OCI-LY1 (cell line): ENCODE measurements around the gene TPST1.

Experiments used
- CTCF ChIP-seq: fragments of 200-600 bp; sonication (generic), shearing (Covaris generic); IDR thresholded peaks from 2 replicates; pipeline ENCODE4 v1.5.1; 2017; ENCODE audit warnings: mild to moderate bottlenecking, antibody characterized with exemption, low read length, moderate library complexity, mixed read lengths
- EZH2 ChIP-seq: fragments of 200-600 bp; sonication (generic), shearing (Covaris generic); IDR thresholded peaks from 2 replicates; pipeline ENCODE4 v1.8.0; 2017; ENCODE audit warnings: borderline replicate concordance, mixed run types, mild to moderate bottlenecking, antibody characterized with exemption, low read length, moderate library complexity, mixed read lengths

DNA sequence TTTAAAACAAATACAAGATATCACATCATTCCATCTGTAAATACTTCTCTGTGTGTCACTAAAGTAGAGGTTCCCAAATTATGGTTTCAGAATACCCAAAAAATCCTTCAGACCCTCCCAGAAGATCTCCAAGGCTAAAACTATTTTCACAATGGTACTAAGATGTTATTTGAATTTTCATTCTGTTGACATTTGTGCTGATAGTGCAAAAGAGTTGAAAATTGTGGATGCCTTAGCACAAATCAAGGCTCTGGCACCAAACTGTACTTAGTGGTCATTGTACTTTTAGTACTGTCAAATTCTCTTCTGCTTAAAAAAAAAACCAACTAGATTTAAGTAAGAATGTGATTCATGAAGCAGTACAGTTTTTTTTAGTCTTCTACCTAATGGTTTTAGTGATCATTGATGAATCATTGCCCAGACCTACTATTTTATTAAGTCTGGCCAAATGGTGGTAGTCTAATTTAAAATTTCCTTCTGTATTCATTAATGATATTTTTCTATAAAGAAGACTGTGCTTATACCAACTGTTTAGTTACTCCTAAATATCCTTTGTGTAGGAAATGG is 50.5 kb downstream of the TPST1 start:
- TF ChIP-seq CTCF (no peak), EZH2 (no peak)
